Loucy (cell line): ENCODE measurements around the gene MKLN1.

Experiments
- H2AFZ ChIP-seq: fragments of 200-600 bp; sonication (generic); 2 replicates; pipeline ENCODE4 v1.6.0; 2016; ENCODE audit warnings: antibody characterized with exemption, mild to moderate bottlenecking, low read length, moderate library complexity
- H3F3A ChIP-seq: fragments of 200-600 bp; 2 replicates; pipeline ENCODE4 v1.6.0; 2016; ENCODE audit warnings: antibody characterized with exemption, low read depth, mild to moderate bottlenecking
- H3K27me3 ChIP-seq: fragments of 200-600 bp; sonication (generic); 2 replicates; pipeline ENCODE4 v1.6.1; 2014; ENCODE audit warnings: low read length, mild to moderate bottlenecking; ENCODE audit not compliant: insufficient read depth, poor library complexity, severe bottlenecking
- H3K36me3 ChIP-seq: fragments of 200-600 bp; sonication (generic); 2 replicates; pipeline ENCODE4 v1.6.1; 2016; ENCODE audit warnings: low read length; ENCODE audit not compliant: insufficient read depth
- H3K4me1 ChIP-seq: fragments of 200-600 bp; sonication (generic); 2 replicates; pipeline ENCODE4 v1.5.1; 2014; ENCODE audit warnings: low read length, mild to moderate bottlenecking; ENCODE audit not compliant: insufficient read depth, poor library complexity, severe bottlenecking
- H3K4me2 ChIP-seq: fragments of 200-600 bp; sonication (generic); 2 replicates; pipeline ENCODE4 v1.6.0; 2014; ENCODE audit warnings: antibody characterized with exemption, low read length, low read depth, mild to moderate bottlenecking; ENCODE audit not compliant: poor library complexity, severe bottlenecking
- H3K4me3 ChIP-seq: fragments of 200-600 bp; sonication (generic); 2 replicates; pipeline ENCODE4 v1.5.1; 2014; ENCODE audit warnings: low read length, mild to moderate bottlenecking, mixed read lengths; ENCODE audit not compliant: poor library complexity, severe bottlenecking
- H3K79me2 ChIP-seq: fragments of 200-600 bp; sonication (generic); 2 replicates; pipeline ENCODE4 v1.6.1; 2014; ENCODE audit warnings: low read length; ENCODE audit not compliant: insufficient read depth
- H3K9ac ChIP-seq: fragments of 200-600 bp; sonication (generic); 2 replicates; pipeline ENCODE4 v1.6.0; 2014; ENCODE audit warnings: mild to moderate bottlenecking, low read depth, low read length, moderate library complexity; ENCODE audit not compliant: poor library complexity, severe bottlenecking
- H3K9me2 ChIP-seq: fragments of 200-600 bp; sonication (generic); replicated peaks from 2 replicates; pipeline ENCODE4 v1.6.1; 2016; ENCODE audit warnings: low read depth, low read length, mixed read lengths
- H3K9me3 ChIP-seq: fragments of 200-600 bp; sonication (generic); 2 replicates; pipeline ENCODE4 v1.6.1; 2014; ENCODE audit warnings: mild to moderate bottlenecking, antibody characterized with exemption, low read length, low read depth; ENCODE audit not compliant: insufficient read depth
- H4K20me1 ChIP-seq: fragments of 200-600 bp; sonication (generic); 2 replicates; pipeline ENCODE4 v1.6.0; 2014; ENCODE audit warnings: antibody characterized with exemption, low read length, mild to moderate bottlenecking; ENCODE audit not compliant: insufficient read depth, poor library complexity, severe bottlenecking
- EZH2phosphoT487 ChIP-seq: fragments of 200-600 bp; IDR thresholded peaks from 2 replicates; pipeline ENCODE4 v1.6.1; 2018; ENCODE audit warnings: antibody characterized with exemption, mild to moderate bottlenecking, moderate library complexity, borderline replicate concordance
- TF ChIP-seq, protein P1 (sequence below): fragments of 200-600 bp; sonication (generic); conservative IDR thresholded peaks from 2 replicates; pipeline ENCODE4 v1.5.1; 2014; ENCODE audit warnings: mild to moderate bottlenecking, antibody characterized with exemption, low read length

The MKLN1 gene

GRCh38 chr7:131501930-131502685 lies 174.4 kb downstream of the MKLN1 start:
- no peaks in the 10 kb centered on the region for H4K20me1 ChIP-seq
- no peaks in the 10 kb centered on the region for H3K27me3 ChIP-seq
- H3F3A ChIP-seq = no peaks in the 10 kb centered on the region
- H3K4me3 ChIP-seq = peak overlapping the region; percentile 3
- no peak overlapping the region for H2AFZ ChIP-seq
- TF ChIP-seq, protein P1, sequence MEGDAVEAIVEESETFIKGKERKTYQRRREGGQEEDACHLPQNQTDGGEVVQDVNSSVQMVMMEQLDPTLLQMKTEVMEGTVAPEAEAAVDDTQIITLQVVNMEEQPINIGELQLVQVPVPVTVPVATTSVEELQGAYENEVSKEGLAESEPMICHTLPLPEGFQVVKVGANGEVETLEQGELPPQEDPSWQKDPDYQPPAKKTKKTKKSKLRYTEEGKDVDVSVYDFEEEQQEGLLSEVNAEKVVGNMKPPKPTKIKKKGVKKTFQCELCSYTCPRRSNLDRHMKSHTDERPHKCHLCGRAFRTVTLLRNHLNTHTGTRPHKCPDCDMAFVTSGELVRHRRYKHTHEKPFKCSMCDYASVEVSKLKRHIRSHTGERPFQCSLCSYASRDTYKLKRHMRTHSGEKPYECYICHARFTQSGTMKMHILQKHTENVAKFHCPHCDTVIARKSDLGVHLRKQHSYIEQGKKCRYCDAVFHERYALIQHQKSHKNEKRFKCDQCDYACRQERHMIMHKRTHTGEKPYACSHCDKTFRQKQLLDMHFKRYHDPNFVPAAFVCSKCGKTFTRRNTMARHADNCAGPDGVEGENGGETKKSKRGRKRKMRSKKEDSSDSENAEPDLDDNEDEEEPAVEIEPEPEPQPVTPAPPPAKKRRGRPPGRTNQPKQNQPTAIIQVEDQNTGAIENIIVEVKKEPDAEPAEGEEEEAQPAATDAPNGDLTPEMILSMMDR = no peak
- TF ChIP-seq EZH2phosphoT487 = no peak
- H3K9me3 ChIP-seq = no peaks in the 10 kb centered on the region
- peaks cover 3% of the 10 kb centered on the region; the same call in 1 of the 2 replicates for H3K36me3 ChIP-seq
- no peaks in the 10 kb centered on the region for H3K79me2 ChIP-seq
- H3K4me2 ChIP-seq = peak overlapping the region; percentile 53
- H3K9me2 ChIP-seq = no peaks in the 10 kb centered on the region
- peak overlapping the region; percentile 51 for H3K9ac ChIP-seq
- peaks cover 30% of the 10 kb centered on the region for H3K4me1 ChIP-seq

GRCh38 chr7:131502810-131503508 lies 175.3 kb downstream of the MKLN1 start:
- Histone ChIP-seq H3K9ac (peak overlapping the region; percentile 51), H3K79me2 (no peaks in the 10 kb centered on the region), H3K9me3 (no peaks in the 10 kb centered on the region), H3K9me2 (no peaks in the 10 kb centered on the region), H3K27me3 (no peaks in the 10 kb centered on the region), H3K36me3 (no peaks in the 10 kb centered on the region; the same call in 1 of the 2 replicates), H2AFZ (no peak overlapping the region), H4K20me1 (no peaks in the 10 kb centered on the region), H3F3A (no peaks in the 10 kb centered on the region), H3K4me1 (peaks cover 30% of the 10 kb centered on the region), H3K4me3 (no peak overlapping the region), H3K4me2 (no peak overlapping the region)
- TF ChIP-seq EZH2phosphoT487 = no peak
- TF ChIP-seq, protein P1 = no peak

GRCh38 chr7:131503639-131504038 lies 176.0 kb downstream of the MKLN1 start:
- Histone ChIP-seq H3K9ac (no peak overlapping the region), H2AFZ (no peak overlapping the region), H3K79me2 (no peaks in the 10 kb centered on the region), H4K20me1 (no peaks in the 10 kb centered on the region), H3K4me2 (no peak overlapping the region), H3K4me1 (peaks cover 30% of the 10 kb centered on the region), H3K9me3 (no peaks in the 10 kb centered on the region), H3K9me2 (no peaks in the 10 kb centered on the region), H3K36me3 (no peaks in the 10 kb centered on the region), H3K4me3 (no peak overlapping the region), H3F3A (no peaks in the 10 kb centered on the region), H3K27me3 (no peaks in the 10 kb centered on the region)
- TF ChIP-seq EZH2phosphoT487 = no peak
- TF ChIP-seq, protein P1 = no peak
